WERI-Rb-1 (cell line): Measurements from ENCODE around the gene FAM184A.

Source experiments
- DNase-seq: peaks from one replicate; pipeline ENCODE4 v3.0.0-alpha.2; 2020
- H3K27ac ChIP-seq: fragments of 250-450 bp; sonication (Bioruptor Pico); 2 replicates; pipeline ENCODE4 v1.5.1; 2020; ENCODE audit warnings: mild to moderate bottlenecking, moderate library complexity
- H3K27me3 ChIP-seq: fragments of 250-450 bp; sonication (Bioruptor Pico); 2 replicates; pipeline ENCODE4 v1.5.1; 2021; ENCODE audit warnings: mild to moderate bottlenecking, low read depth, moderate library complexity; ENCODE audit not compliant: insufficient read depth, severe bottlenecking
- H3K36me3 ChIP-seq: fragments of 250-450 bp; sonication (Bioruptor Pico); 2 replicates; pipeline ENCODE4 v1.5.1; 2020; ENCODE audit warnings: mild to moderate bottlenecking, moderate library complexity
- H3K4me3 ChIP-seq: 2 replicates; pipeline ENCODE4 v1.5.1; 2011; ENCODE audit warnings: low read depth, mild to moderate bottlenecking, control low read depth, low read length
- H3K9me3 ChIP-seq: fragments of 250-450 bp; sonication (Bioruptor Pico); 2 replicates; pipeline ENCODE4 v1.5.1; 2021; ENCODE audit warnings: mild to moderate bottlenecking, moderate library complexity; ENCODE audit not compliant: severe bottlenecking
- TF ChIP-seq, protein P1 (sequence below): IDR thresholded peaks from 2 replicates; pipeline ENCODE4 v1.5.1; 2011; ENCODE audit warnings: low read depth, mild to moderate bottlenecking, control low read depth, inconsistent platforms, low read length

The FAM184A gene

GRCh38 chr6:119067091-119067490 lies 11.4 kb downstream of the FAM184A start:
- no peaks in the 10 kb centered on the region for H3K36me3 ChIP-seq
- H3K27me3 ChIP-seq, result no peaks in the 10 kb centered on the region
- TF ChIP-seq, protein P1, sequence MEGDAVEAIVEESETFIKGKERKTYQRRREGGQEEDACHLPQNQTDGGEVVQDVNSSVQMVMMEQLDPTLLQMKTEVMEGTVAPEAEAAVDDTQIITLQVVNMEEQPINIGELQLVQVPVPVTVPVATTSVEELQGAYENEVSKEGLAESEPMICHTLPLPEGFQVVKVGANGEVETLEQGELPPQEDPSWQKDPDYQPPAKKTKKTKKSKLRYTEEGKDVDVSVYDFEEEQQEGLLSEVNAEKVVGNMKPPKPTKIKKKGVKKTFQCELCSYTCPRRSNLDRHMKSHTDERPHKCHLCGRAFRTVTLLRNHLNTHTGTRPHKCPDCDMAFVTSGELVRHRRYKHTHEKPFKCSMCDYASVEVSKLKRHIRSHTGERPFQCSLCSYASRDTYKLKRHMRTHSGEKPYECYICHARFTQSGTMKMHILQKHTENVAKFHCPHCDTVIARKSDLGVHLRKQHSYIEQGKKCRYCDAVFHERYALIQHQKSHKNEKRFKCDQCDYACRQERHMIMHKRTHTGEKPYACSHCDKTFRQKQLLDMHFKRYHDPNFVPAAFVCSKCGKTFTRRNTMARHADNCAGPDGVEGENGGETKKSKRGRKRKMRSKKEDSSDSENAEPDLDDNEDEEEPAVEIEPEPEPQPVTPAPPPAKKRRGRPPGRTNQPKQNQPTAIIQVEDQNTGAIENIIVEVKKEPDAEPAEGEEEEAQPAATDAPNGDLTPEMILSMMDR, result no peak
- no peak overlapping the region for H3K27ac ChIP-seq
- no peak overlapping the region for H3K4me3 ChIP-seq
- H3K9me3 ChIP-seq, result no peaks in the 10 kb centered on the region
- no peak for DNase-seq

- no peak overlapping the region for H3K27ac ChIP-seq
- no peak overlapping the region for H3K4me3 ChIP-seq
- no peaks in the 10 kb centered on the region for H3K36me3 ChIP-seq
Measured at GRCh38 chr6:119066517-119066916, 11.9 kb downstream of the FAM184A start.

GRCh38 chr6:119065955-119066354 lies 12.5 kb downstream of the FAM184A start:
- Histone ChIP-seq H3K9me3 (no peaks in the 10 kb centered on the region), H3K36me3 (no peaks in the 10 kb centered on the region), H3K27me3 (no peaks in the 10 kb centered on the region), H3K4me3 (no peak overlapping the region), H3K27ac (no peak overlapping the region)
- TF ChIP-seq, protein P1, result no peak
- no peak for DNase-seq

More at GRCh38 chr6:119066517-119066916, 11.9 kb downstream of the FAM184A start:
- no peaks in the 10 kb centered on the region for H3K27me3 ChIP-seq
- TF ChIP-seq, protein P1, result no peak
- no peak for DNase-seq
- no peaks in the 10 kb centered on the region for H3K9me3 ChIP-seq

DNA sequence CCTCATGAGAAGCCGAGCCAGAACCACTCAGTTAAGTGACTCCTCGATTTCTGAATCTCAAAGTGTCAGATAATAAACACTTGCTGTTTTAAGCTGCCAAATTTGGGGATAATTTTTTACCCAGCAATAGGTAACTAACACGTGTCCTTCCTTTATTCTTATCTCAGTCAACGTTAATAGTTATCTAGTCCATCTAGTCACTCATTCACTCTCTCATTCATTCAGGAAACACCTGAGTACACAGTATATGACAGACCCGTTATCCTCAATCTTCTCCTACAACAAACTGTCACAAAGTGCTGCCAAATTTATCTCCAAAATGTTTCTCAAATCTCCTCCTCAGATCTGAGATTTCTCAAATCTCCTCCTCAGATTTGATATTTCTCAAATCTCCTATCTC lies 13.1 kb downstream of the FAM184A start:
- Histone ChIP-seq H3K27ac (no peak overlapping the region), H3K36me3 (no peaks in the 10 kb centered on the region), H3K4me3 (no peak overlapping the region), H3K27me3 (no peaks in the 10 kb centered on the region), H3K9me3 (no peaks in the 10 kb centered on the region)
- TF ChIP-seq, protein P1, result no peak
- no peak for DNase-seq

DNA sequence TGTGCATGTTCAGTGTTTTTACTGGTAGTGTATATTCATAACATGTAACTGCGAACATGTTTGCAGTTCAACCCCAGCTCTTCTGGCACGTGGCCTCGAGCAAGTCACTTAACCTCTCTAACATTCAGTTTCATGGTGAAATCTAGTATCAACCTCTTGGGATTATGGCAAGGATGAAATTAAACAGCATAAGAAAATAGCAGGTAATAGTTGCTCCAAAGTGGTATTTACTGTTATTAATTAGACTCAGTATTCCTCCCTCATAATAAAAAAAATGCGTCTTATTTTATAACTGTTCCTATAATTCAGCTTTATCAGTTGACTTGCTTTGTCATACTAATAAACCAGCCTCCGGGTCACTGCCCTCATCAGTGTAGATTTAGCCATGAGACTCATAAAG lies 15.0 kb downstream of the FAM184A start:
- TF ChIP-seq, protein P1, result no peak
- no peak overlapping the region for H3K27ac ChIP-seq
- no peak overlapping the region for H3K4me3 ChIP-seq
- no peaks in the 10 kb centered on the region for H3K36me3 ChIP-seq
- DNase-seq, result no peak
- no peaks in the 10 kb centered on the region for H3K9me3 ChIP-seq
- no peaks in the 10 kb centered on the region for H3K27me3 ChIP-seq

GRCh38 chr6:119061215-119061614 lies 17.2 kb downstream of the FAM184A start:
- H3K9me3 ChIP-seq, result no peaks in the 10 kb centered on the region
- no peaks in the 10 kb centered on the region for H3K27me3 ChIP-seq
- H3K4me3 ChIP-seq, result no peak overlapping the region
- TF ChIP-seq, protein P1, result no peak
- DNase-seq, result no peak
- H3K27ac ChIP-seq, result no peak overlapping the region
- H3K36me3 ChIP-seq, result no peaks in the 10 kb centered on the region
